Measurements from ENCODE around the gene CFAP54.

DNA sequence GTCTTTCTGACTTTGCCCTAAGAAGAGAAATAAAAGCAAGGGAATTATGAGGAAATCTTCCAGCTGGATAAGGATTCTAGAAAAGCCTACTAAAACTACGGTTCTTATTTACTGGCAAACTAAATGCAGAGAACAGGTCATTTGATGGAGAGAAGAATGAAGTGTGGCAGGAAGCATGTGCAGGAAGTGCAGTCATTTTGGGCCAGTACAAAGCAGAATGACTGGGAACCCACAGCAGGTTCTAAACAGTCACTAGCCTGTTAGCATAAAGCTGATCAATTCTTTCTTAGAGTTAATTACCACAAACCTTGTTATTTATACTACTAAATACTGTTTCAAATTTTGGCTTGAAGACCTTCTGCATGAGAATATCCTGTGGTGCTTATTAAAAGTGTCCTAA, 36.7 kb downstream of the CFAP54 start:
- TF ChIP-seq CTCF (conservative IDR thresholded peaks at IDR 0.05 in 1 of 2, IDR thresholded peaks at IDR 0.05 in 1 of 2; ENCODE audit: low read depth in 1 of 2, low read length in 2 of 2): no peak
- no peak for TF ChIP-seq EZH2 (IDR thresholded peaks at IDR 0.05; ENCODE audit: low read length, missing control alignments)

Data from fibroblast of lung (primary cell).